Activated T-cell treated with anti-CD3 and anti-CD28 coated beads, Interleukin-2, amount 50 U/mL, for 24 hours (primary cell): ENCODE data around the gene SRSF2.
"Not testable (repeated sequence)": the region's sequence is repeated elsewhere in the genome, so short reads cannot be mapped to it uniquely, and the experiment has no call there.

Source experiments
- DNase-seq: peaks from one replicate; pipeline ENCODE4 v3.0.0-alpha.2; 2020
- H3K27ac Mint-ChIP-seq: 2 replicates; pipeline ENCODE4 v1.8.0; 2020; ENCODE audit warnings: mild to moderate bottlenecking, mixed read lengths
- H3K27me3 Mint-ChIP-seq: 2 replicates; pipeline ENCODE4 v1.8.0; 2020; ENCODE audit warnings: mixed read lengths
- H3K36me3 Mint-ChIP-seq: 2 replicates; pipeline ENCODE4 v1.8.0; 2020; ENCODE audit warnings: low read depth, mixed read lengths
- H3K4me1 Mint-ChIP-seq: 2 replicates; pipeline ENCODE4 v1.8.0; 2020; ENCODE audit warnings: low read depth, mixed read lengths
- H3K4me3 Mint-ChIP-seq: 2 replicates; pipeline ENCODE4 v1.8.0; 2020; ENCODE audit warnings: mild to moderate bottlenecking, moderate library complexity, mixed read lengths
- H3K9me3 Mint-ChIP-seq: 2 replicates; pipeline ENCODE4 v1.8.0; 2020; ENCODE audit warnings: mixed read lengths

SRSF2 gene

GRCh38 chr17:76732734-76733617 is 4.2 kb downstream of the SRSF2 start:
- Mint-ChIP-seq H3K27ac (peak overlapping the region; percentile 99), H3K4me1 (peaks cover 54% of the 10 kb centered on the region), H3K36me3 (peaks cover 93% of the 10 kb centered on the region), H3K4me3 (peak overlapping the region; percentile 99), H3K9me3 (no peaks in the 10 kb centered on the region), H3K27me3 (no peaks in the 10 kb centered on the region)
- no peak for DNase-seq

DNA sequence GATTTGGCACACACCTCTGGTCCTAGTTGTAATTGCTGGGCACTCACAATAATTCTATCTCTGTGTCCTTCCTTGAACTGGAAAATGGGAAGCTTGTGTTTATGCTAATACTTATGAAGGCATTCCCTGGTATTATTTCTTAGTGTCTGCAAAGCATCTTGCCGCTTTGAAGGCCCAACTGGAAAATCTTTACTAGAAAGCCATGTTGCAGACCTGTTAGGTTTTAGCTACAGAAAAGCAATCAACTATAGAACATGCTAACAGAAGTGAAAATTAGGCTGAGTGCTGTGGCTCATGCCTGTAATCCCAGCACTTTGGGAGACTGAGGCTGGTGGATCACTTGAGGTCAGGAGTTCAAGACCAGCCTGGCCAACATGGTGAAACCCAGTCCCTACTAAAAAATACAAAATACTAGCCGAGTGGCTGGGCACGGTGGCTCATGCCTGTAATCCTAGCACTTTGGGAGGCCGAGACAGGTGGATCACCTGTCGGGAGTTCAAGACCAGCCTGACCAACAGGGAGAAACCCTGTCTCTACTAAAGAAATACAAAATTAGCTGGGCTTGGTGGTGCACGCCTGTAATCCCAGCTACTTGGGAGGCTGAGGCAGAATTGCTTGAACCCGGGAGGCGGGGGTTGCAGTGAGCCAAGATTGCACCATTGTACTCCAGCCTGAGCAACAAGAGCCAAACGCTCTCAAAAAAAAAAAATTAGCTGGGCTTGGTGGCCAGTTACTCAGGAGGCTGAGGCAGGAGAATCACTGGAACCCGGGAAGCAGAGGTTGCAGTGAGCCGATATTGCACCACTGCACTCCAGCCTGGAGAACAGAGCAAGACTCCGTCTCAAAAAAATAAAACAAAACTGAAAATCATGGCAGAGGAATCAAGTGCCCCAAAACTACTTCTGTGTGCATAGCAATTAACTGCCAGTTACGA is 5.1 kb downstream of the SRSF2 start:
- not testable (repeated sequence) for H3K9me3 Mint-ChIP-seq, DNase-seq, H3K27me3 Mint-ChIP-seq
- Mint-ChIP-seq H3K4me3 (peak overlapping the region; percentile 99), H3K36me3 (peaks cover 98% of the 10 kb centered on the region), H3K27ac (peak overlapping the region; percentile 99), H3K4me1 (peaks cover 58% of the 10 kb centered on the region)

- peak; percentile 51 for DNase-seq
- peak overlapping the region; percentile 99 for H3K27ac Mint-ChIP-seq
- H3K36me3 Mint-ChIP-seq: peaks cover 94% of the 10 kb centered on the region
- no peaks in the 10 kb centered on the region for H3K27me3 Mint-ChIP-seq
- peaks cover 62% of the 10 kb centered on the region for H3K4me1 Mint-ChIP-seq
- no peaks in the 10 kb centered on the region for H3K9me3 Mint-ChIP-seq
- peak overlapping the region; percentile 97 for H3K4me3 Mint-ChIP-seq
These were observed 9.2 kb downstream of the SRSF2 start for GRCh38 chr17:76727745-76728456.

DNA sequence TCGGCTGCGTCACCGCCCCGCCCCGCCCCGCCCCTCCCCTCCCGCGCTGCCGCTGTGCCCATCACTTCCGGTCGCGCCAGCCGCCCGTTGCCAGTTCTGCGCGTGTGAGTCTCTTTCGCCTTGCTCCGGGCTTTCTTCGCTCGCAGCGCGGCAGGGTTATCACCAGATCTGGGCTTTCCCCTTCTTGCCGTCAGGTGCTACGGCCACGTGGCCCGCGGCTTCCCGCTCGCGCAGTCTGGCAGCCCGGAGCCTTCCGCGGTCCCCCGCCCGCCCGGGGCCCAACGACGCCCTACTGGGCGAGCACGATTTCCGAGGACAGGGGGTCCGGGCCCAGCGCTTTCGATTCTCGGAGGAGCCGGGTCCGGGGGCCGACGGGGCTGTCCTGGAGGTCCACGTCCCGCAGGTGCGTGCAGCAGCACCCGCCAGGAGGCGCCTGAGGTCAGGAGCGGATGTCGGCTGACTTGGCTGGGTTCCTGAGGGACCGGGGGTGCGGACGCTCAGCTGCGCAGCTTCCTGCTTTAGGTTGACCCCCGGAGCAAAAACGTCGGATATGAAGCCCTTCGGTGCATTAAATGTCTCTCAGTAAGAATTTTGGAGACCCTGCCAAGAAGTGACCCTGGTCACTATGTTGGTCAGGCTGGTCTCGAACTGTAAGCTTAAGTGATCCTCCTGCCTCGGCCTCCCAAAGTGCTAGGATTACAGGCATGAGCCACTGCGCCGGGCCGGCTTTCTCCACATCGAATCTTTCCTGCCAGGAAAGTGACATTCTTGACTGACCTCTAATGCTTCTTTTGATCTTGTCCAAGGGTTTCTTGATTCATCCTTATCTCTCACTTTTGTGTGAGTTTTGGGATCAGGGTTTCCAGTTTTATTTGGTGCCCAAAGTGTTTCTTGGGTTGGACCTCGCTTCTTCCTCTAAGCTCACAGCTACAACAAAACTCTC is 10.1 kb downstream of the SRSF2 start, which contains the start of gene METTL23:
Gene METTL23, plus strand, starts transcription at position 64 of the 943 bp plus-strand sequence. CDS start 2,872 bp downstream, outside the sequence.
- peaks cover 59% of the 10 kb centered on the region for H3K4me1 Mint-ChIP-seq
- peaks cover 94% of the 10 kb centered on the region for H3K36me3 Mint-ChIP-seq
- H3K9me3 Mint-ChIP-seq: no peaks in the 10 kb centered on the region
- H3K27ac Mint-ChIP-seq: peak within 1 kb of the TSS; percentile 99
- no peaks in the 10 kb centered on the region for H3K27me3 Mint-ChIP-seq
- peak within 1 kb of the TSS; percentile 97 for H3K4me3 Mint-ChIP-seq
- peak; percentile 88 for DNase-seq

- Mint-ChIP-seq H3K9me3 (no peaks in the 10 kb centered on the region), H3K27me3 (no peaks in the 10 kb centered on the region), H3K27ac (peak within 1 kb of the TSS; percentile 99), H3K36me3 (peaks cover 94% of the 10 kb centered on the region), H3K4me3 (peak within 1 kb of the TSS; percentile 97), H3K4me1 (peaks cover 60% of the 10 kb centered on the region)
- DNase-seq: peak; percentile 95
These were observed 10.8 kb downstream of the SRSF2 start, which contains the start of gene JMJD6 for GRCh38 chr17:76726231-76726775. TSS of gene JMJD6 (minus strand) at chr17:76726606. CDS start at chr17:76726475, 131 bp downstream.

DNA sequence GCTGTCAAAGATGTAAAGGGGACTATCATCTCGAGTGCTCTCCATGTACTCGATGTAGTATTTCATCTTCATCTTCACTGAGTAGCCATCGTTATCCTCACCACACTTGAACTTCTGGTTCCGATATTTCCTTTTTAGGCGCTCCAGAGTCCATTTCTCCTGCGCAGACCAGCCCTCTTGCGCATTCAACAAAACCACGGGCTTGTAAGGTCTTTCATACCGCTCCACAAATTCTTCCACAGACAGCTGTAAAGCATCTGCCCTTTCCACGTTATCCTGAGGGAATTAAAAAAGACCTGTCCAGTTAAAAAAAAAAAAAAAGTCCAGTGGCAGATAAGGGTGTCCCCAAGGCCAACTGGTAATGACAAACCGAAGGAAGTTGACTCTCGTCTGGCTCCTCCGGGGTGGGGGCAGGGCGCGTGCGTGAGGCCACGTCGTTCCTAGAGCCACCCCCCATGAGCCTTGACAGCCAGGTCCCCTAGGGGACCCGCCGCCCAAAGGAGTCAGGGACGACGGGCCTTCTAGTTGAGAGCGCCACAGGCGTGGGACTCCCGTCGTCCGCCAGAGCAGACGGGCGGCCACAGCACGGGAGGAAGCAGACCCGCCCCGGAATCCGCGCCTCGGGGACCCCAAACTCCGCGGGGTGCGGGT is 11.4 kb downstream of the SRSF2 start:
- peaks cover 94% of the 10 kb centered on the region for H3K36me3 Mint-ChIP-seq
- H3K27ac Mint-ChIP-seq: peak overlapping the region; percentile 99
- peaks cover 61% of the 10 kb centered on the region for H3K4me1 Mint-ChIP-seq
- H3K9me3 Mint-ChIP-seq: no peaks in the 10 kb centered on the region
- DNase-seq: peak; percentile 80
- peak overlapping the region; percentile 97 for H3K4me3 Mint-ChIP-seq
- no peaks in the 10 kb centered on the region for H3K27me3 Mint-ChIP-seq

DNA sequence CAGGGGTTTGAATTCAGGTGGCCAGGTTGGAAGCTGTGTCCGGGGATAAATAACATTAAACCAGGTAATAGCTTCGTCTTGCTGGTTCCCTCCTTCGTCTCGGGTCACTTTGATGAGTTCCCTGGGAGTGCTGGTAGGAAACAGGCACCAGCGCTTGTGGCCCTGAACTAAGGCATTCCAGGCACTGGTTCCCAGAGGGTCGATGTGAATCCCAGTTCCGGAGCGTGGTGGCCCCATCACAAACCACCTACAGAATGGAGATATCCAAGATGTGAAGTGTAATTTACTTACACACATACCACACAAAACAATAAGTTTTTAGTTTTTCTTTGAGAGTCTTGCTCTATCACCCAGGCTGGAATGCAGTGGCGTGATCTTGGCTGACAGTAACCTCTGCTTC is 13.3 kb downstream of the SRSF2 start:
- Mint-ChIP-seq H3K9me3 (no peaks in the 10 kb centered on the region), H3K4me1 (peaks cover 48% of the 10 kb centered on the region), H3K4me3 (peak overlapping the region; percentile 97), H3K27me3 (no peaks in the 10 kb centered on the region), H3K27ac (peak overlapping the region; percentile 63), H3K36me3 (peaks cover 94% of the 10 kb centered on the region)
- DNase-seq: no peak

DNA sequence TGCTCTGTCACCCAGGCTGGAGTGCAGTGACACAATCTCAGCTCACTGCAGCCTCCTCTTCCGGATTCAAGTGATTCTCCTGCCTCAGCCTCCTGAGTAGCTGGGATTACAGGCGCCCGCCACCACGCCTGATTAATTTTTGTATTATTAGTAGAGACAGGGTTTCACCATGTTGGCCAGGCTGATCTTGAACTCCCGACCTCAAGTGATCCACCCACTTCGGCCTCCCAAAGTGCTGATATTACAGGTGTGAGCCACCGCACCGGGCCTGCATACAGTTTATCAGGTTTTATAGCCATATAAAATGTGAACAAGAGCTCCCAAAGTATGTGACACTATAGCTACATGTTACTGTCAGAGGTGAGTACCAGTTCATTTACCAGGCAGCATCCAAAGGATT is 14.2 kb downstream of the SRSF2 start:
- Mint-ChIP-seq H3K36me3 (peaks cover 94% of the 10 kb centered on the region), H3K4me3 (peak overlapping the region; percentile 54), H3K4me1 (peaks cover 46% of the 10 kb centered on the region), H3K27ac (peak overlapping the region; percentile 77)
- DNase-seq, H3K9me3 Mint-ChIP-seq, H3K27me3 Mint-ChIP-seq: not testable (repeated sequence)

DNA sequence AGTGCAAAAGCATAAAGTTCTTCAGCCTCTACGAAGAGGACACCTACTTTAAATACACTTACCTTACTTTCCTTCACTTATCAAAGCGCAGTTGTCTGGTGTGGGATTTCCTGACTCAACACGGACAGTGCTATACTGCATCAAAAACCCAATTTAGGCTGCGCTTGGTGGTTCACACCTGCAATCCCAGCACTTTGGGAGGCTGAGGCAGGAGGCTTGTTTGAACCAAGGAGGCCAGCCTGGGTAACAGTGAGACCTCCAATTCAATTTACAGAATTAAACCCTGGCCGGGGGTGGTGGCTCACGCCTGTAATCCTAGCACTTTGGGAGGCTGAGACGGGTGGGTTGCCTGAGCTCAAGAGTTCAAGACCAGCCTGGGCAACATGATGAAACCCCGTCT is 14.9 kb downstream of the SRSF2 start:
- no peaks in the 10 kb centered on the region for H3K9me3 Mint-ChIP-seq
- H3K4me3 Mint-ChIP-seq: no peak overlapping the region
- H3K4me1 Mint-ChIP-seq: peaks cover 44% of the 10 kb centered on the region
- H3K27me3 Mint-ChIP-seq: no peaks in the 10 kb centered on the region
- peaks cover 94% of the 10 kb centered on the region for H3K36me3 Mint-ChIP-seq
- DNase-seq: no peak
- H3K27ac Mint-ChIP-seq: peak overlapping the region; percentile 68

DNA sequence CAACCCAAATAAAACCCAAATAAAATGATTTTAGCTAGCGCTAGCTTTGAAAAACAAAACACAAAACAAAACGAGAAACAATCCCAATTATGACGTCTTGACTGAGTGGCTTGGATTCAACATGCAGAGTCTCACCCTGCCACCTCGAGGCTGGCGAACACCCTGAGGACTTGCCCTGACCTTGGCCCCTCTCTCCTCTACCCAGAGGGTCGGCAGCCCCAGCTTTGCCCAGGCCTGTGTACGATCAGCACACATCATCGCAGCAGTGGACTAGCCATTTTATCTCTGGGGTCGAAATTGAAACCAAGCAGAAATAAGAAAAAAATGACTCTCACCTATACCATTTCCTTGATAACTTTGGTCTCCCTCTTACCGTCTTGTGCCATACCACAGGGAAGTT is 15.7 kb downstream of the SRSF2 start:
- H3K4me3 Mint-ChIP-seq: no peak overlapping the region
- H3K27me3 Mint-ChIP-seq: no peaks in the 10 kb centered on the region
- DNase-seq: no peak
- H3K27ac Mint-ChIP-seq: peak overlapping the region; percentile 68
- peaks cover 97% of the 10 kb centered on the region for H3K36me3 Mint-ChIP-seq
- H3K9me3 Mint-ChIP-seq: no peaks in the 10 kb centered on the region
- H3K4me1 Mint-ChIP-seq: peaks cover 52% of the 10 kb centered on the region

DNA sequence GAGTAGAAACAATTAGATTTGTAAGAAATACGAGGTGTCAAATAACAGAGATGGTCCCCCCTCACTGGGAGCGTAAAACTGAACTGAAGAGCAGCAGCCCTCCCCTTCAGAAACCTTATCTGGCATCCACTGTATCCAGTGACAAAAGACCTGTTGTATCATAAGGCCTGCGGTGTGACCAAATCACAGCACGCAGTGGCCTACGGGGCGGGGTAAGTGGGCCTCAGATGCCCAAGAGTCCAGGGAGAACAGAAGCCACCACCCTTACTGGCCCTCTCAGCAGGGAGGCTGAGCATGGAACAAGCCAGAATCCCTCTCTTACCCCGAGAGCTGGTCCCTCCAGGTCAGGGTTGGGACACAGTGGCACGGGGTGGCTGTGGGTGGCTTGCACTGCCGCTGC is 16.2 kb downstream of the SRSF2 start:
- Mint-ChIP-seq H3K9me3 (no peaks in the 10 kb centered on the region), H3K36me3 (peaks cover 99% of the 10 kb centered on the region), H3K27me3 (no peaks in the 10 kb centered on the region), H3K27ac (peak overlapping the region; percentile 52), H3K4me3 (no peak overlapping the region), H3K4me1 (peaks cover 57% of the 10 kb centered on the region)
- DNase-seq: peak; percentile 13

- Mint-ChIP-seq H3K27me3 (no peaks in the 10 kb centered on the region), H3K9me3 (no peaks in the 10 kb centered on the region), H3K4me3 (no peak overlapping the region), H3K4me1 (peaks cover 59% of the 10 kb centered on the region), H3K36me3 (peaks cover 99% of the 10 kb centered on the region), H3K27ac (no peak overlapping the region)
- DNase-seq: peak; percentile 11
These were observed 16.9 kb downstream of the SRSF2 start for GRCh38 chr17:76720211-76720610.
